Activated naive CD8-positive, alpha-beta T cell treated with anti-CD3 and anti-CD28 coated beads, Interleukin-2, amount 50 U/mL, for 16 hours (primary cell): Measurements from ENCODE around the gene TTC7B.

ENCODE experiments used
- DNase-seq: peaks from one replicate; pipeline ENCODE4 v3.0.0-alpha.2; 2020; ENCODE audit warnings: low read depth, low spot score

Gene TTC7B

DNA sequence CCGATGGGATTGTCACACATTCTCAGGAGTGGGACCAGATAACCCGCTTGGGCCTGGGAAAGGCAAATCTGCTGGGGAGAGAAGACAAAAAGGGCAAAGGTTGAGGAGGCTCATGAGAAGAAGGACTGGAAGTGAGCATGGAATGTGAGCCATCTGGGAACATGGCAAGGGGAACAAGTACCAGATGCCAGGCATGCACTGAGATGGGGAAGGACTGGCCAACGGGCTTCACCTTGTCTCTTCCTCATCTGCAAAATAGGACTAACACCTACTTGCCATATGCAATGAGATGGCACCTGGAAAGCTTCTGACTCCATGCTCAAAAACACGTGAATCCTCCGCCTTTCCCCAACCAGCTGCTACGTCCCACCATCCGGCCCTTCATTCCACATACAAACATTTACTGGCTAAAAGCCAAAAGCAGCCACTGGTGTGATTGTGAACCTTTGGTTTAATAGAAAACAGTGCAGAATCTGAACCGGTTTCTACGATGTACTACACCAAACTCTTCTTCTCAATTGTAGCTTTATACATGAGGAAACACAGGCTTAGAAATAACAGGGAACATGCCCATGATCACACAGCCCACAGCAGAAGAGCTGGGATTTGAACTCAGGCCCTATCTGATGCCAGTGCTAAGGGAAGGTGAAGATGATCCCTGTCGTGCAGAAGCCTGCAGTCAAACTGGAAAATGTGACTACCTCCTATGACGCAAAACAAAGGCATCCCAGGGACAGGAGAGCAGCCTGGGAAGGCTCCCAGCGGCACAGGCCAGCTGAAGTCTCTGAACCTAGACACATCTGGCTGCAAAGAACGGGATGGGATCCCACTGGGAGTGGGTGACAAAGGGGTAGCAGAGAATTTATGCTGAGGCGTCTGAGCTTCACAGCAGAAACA is 112.1 kb downstream of the TTC7B start:
- no peak for DNase-seq

DNA sequence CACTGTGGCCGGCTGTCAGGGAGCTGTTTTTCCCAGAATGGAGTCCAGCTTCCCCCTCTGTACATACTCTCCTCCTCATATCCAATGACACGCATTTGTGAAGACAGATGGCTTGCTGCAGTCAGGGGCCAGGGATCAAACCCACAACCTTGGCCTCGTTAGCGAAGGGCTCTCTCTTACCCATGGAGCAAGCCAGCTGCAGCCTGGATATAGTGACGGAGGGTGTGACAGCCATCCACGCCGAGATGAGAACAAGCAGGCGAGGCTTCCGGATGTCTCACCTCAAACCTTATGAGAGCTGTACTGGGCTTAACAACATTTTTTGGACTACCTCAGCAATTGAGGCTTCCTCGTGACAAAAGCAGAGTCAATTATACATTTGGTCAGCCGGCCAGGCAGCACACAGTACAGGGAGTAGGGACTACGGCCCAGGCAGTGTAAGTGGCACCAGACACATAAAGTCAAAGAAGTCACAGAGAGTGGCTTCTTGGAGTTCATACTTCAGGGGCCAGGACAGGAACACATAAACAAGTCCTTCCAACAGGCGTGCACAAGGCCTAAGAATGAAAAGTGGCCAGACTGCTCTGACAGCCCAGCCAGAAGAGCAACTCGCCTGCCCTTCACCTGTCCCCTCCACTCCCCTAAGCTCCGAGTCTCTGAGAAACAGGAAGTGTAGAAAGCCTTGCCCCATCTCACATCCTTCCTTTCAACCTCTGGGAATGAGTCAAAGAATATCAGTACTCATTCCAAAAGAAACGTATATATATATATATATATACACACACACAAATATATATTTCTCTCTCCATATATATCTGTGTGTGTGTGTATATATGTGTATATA is 115.1 kb downstream of the TTC7B start:
- no peak for DNase-seq

DNA sequence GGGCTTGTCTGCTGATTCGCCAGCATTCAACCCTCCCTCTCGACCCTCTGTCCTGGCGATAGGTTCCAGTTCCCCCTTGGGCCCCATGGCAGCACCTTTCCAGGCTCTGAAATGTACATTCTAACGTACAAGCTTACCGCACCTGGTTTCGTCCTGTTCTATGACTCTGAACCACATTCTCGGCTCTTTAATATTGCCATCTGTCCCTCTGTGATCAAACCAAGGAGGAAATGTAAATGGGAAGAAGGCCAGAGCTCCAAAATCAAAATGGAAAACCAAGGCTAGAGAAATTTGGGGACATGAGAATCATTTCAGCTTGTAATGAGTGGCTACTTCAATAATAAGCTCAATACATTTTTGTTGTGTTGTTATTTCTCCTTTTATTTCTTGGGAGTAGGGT is 117.2 kb downstream of the TTC7B start:
- DNase-seq = no peak

DNA sequence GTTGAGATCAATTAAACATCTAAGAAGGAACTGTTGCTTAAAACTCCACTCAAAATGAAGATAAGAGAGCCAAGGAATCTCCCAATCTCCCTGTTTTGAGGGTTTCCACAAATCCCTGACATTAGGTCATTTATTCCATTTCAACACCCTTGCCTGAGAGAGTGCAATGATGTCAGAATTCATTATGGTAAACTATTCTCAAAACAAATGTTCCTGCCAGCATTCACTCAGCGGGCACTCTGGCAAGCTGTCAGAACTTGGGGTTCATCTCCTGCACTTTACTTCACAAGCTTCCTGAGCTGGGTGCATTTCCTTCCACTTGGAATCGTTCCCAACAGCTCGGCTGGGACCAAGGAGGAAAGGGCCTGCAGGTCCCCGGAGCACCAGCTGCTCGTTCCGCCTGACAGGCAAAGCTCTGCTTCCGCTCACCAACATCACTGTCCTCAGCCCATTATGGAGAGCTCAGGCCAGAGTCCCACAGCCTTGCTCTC is 117.8 kb downstream of the TTC7B start:
- DNase-seq = no peak

DNA sequence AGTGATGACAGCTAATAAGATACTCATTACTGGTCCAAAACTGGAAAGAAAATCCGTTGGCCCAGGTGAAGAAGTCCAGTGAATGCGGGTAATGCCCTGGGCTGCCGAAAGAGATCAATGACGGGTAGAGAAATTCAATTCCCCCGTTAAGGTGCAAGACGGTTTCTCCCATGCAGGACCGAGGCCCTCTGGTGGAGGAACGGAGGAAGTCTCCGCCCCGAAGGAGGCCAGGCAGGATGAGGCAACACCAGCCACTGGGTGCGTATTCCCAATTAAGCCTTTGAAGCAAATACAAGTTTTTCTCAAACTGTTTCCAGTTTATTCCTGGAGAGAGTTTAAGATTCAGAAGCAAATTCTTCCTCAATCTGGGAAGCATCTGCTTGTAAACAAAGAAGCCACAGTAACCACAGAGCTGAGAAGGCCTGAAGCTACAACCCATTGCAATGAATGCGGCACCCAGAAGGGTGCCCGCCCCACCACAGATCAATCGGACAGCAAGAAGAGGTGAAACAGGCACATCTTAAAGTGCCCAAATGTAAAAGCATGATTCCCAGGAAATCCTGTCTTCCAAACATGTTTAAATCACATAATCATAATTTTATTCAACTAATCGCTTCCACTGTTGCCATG is 118.5 kb downstream of the TTC7B start:
- peak; percentile 65 for DNase-seq

DNA sequence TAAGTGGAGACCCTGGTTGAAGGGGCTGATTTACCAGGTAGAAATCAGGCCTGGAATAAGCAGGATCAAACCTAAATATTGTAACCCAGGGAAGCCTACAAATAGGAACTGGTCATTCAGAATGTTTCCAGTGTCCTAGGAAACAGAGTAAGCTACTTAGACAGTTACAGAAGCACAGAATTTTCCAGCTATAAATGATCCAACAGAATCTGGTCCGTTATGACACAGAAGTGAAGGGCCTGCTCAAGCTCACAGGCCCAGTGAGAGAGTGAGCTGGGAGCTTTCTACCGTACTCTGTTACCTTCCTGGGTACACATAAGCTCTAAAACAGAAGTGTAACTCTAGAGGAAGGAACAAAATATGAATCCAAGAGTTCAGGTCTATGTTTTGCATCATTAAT is 119.1 kb downstream of the TTC7B start:
- DNase-seq = no peak

DNA sequence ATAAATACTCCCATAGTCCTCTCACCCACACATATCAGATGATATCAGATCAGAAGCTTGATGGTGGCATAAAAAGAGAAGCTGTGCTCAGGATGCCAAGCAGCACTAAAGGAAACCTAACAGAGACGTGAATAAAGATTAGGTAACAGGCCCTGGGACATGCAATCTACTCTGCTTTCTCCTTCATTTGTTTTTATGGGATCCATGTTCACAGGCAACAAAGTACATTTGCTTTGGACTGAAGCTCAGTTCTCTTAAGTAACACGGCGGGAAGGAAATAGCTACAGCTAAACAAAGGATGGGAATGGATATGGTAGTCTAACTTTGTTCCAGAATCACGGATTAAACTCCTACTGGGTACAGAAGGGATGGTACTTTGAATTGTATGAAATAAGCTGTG is 119.5 kb downstream of the TTC7B start:
- no peak for DNase-seq

DNA sequence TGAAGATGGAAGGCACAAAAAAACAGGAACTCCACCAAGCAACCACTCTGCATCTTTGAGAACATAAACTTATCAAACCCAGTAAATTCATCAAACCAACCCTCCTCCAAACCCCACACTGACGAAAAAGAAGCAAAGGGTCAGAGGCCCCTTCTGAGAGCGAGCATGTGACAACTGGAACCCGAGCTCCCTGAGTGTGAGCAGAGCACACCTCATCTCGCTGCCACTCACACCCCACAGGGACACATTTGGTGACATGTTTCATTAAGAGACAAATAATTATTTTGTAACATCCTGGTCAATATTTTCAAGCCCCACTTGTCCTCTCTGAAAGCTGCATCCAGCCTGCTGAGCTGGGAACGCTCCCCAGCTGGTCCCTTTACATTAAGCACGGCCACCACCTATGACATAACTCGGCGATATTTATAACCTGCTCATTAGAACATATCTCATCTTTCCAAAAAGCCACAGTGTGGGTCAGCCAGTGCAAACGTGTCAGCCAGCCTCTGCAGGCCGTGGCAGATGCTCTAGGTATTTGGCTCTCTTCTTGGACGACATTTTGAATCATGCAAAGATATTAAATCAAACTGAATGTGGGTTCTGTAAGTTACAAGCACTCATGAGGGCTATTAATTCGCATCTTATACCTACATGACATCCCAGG is 120.1 kb downstream of the TTC7B start:
- DNase-seq = no peak

DNA sequence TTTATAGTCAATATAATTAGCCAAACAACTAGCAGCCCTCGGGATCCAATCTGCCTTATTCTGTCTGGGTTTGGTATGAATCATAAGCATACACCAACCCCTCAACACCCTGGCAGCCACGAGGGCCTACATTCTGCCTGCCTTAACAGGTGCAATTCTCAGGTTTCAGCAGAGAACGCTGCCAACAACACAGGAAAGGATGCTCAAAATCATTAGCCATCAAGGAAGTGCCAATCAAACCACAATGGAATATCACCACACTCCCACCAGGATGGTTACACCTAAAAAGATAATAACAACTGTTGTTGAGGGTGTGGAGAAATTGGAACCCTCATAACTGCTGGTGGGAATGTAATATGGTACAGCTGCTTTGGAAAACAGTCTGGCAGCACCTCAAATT is 122.8 kb downstream of the TTC7B start:
- no peak for DNase-seq

DNA sequence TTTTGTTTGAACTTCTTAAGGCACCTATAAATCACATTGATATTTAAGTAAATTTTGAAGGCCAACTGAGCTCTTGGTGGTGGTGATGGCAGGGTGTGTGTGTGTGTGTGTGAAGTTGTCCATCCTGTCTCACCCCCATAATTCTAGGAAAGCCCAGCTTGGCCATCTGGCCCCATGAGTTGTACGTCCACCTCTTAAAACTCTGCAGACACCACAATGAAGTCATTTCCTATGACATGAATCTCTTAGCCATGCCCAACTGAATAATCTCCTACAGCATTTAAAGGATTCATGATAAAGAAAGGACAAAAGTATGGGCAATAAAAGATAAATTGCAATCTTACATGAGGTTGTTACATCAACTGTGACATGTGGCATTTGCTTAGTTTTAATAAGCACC is 123.4 kb downstream of the TTC7B start:
- no peak for DNase-seq

DNA sequence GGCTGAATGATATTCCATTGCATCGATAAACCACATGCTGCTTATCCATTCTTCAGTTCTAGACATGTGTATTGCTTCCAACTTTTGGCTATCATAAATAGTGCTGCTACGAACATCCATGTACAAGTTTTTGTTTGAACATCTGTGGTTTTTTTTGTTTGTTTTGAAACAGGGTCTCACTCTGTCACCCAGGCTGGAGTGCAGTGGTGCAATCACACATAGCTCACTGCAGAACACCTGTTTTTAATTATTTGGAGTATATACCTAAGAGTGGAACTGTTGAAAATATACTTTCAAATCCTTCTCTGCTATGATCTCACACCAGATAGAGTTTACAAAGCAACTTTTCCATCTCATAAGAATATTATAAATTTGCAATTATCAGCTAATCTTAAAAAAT is 124.2 kb downstream of the TTC7B start:
- no peak for DNase-seq

DNA sequence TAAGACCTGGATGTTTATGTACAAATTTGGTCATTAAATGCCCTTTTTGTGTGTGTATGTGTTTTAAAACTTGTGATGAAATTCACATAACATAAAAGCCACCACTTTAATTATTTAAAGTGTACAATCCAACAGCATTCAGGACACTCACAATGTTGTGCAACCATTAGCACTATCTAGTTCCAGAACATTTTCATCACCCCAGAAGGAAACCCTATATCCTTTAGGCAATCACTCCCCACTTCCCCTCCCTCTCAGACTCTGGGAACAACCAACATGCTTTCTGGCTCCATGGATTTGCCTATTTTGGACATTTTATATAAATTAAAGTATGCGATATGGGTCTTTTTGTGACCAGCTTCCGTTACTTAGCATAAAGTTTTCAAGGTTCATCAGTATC is 124.6 kb downstream of the TTC7B start:
- DNase-seq = no peak

DNA sequence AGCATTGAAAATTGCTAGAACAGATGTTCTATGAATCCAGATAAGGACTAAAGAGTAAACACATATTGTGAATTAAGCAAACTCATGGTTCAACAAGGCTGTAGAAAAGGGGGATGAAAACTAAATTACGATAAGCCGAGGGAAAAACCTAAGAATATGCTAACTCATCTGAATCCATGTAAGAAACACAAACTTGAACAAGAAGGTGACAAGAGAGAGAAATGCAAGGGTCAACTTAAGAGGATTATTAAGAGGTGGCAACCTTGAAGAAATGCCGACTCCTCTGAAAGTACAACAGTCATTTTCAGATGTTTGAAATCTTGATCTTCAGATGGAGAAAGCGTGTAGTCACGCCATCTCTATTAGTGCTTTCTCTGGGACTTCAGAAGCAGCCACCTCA is 128.6 kb downstream of the TTC7B start:
- no peak for DNase-seq

DNA sequence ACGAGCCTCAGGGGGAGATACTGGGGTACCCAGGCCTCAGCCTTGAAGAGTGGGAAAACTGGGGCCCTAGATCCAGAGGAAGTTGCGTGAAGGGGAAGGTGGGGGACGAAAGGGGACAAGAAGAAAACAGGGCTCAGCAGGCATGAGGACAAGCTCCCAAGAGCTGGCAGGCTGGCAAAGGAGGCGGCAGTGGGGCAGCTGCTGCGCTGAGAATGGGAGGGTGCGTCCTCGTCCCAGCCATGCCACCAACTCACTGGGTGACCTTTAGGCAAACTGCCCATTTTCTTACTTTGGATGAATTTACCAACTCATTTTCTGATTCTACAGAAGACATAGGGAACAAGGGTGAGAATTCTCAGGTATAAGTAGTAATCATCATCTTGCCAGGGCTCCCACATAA is 133.6 kb downstream of the TTC7B start:
- DNase-seq = no peak

DNA sequence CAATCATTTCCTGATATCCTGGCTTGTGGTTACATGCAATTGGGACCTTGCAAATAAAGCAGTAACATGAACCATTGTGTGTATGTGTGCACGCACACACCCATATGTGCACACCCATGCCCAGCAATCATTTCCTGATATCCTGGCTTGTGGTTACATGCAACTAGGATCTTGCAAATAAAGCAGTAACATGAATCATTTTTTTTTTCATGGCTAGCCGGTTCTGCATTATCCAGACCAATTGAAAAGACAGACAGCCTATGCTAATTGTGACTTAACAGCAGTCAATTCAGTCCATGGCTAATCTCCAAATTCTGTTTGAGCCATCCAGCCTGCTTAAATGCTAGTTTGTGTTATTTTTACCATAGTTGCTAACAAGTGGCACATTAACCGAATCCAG is 134.3 kb downstream of the TTC7B start:
- no peak for DNase-seq

DNA sequence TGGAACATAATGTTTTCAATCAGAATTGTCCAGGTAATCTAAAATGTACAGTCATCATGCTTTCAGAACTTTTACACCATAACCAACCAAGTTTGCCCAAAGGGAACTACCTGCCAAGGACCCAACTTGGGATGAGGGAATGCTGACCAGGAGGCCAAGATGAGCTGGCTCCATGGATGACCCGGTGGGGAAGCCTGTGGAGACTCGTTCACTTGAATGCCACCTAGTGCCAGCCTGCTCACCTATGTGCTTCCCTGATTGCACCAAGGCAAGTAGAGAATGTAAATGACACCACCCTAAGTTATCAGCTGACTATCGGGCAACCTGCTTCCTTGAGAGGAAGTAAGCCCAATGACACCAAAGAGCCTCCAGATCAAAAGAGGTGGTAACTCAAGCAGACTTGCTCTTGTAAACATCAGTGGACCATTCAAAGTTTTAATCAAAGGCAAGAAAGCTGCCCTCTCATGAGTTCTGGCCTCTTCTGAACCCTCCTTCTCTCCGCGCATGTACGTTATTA is 137.3 kb downstream of the TTC7B start:
- no peak for DNase-seq

DNA sequence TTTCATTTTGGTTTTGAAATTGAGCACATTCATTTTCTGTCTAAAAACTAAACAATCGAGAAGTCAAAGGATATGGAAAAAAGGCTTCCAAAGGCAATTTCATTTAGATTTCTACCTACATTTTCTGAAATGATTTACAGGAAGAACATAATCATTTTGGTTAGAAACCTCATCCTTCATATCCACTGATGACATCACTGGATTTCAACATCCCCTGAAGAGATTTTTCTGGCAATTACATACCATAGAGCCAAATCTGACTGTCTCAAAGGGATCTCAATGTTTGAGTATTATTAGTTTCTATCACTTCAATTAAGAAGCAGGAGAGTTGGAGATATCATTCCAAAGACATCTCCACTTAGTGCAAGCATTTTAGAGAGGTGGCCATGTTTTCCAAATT is 137.8 kb downstream of the TTC7B start:
- DNase-seq = no peak

DNA sequence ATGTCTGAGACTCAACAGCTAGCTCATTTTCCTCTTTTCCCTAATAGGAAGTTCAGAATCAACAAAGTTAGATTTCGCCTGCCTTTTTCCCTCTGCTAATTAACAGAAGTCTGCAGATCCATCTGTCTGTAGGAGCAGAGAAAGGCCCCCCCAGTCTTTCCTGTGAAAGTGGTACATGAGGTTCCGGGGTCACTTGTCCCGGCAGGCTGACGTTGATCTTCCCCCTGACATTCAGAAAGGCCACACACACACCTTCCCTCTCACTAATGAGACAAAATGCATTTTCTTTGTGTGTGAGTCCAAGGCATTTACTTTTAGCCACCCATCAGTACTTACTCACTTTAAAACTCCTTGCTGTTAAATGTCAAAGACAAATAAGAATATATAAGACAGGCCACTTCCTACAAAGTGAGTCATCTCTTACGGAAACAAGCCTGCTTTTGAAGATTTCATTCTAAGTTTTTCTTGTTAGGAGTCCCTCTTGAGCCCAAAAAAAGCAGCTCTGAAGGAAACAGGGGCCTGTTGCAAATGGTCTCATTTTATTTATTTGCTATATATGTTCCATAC is 138.7 kb downstream of the TTC7B start:
- no peak for DNase-seq

DNA sequence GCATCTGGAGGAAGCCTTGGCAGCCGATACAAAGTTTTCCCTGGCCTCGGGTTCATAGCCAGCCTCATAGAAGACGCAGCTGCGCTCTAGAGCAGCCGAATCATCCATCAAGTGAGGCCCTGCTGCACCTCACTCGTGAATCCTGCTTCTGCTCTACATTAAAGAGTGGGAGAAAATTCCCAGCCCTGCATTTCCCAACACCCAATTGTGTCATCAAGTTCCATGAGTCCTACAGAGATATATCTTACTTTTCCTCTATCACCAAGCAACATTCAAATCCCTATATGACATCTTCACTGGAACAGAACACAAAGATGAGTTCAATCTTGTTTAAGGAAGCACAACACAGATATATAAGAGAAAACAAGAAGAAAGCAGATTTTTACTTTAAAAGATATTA is 139.3 kb downstream of the TTC7B start:
- no peak for DNase-seq

DNA sequence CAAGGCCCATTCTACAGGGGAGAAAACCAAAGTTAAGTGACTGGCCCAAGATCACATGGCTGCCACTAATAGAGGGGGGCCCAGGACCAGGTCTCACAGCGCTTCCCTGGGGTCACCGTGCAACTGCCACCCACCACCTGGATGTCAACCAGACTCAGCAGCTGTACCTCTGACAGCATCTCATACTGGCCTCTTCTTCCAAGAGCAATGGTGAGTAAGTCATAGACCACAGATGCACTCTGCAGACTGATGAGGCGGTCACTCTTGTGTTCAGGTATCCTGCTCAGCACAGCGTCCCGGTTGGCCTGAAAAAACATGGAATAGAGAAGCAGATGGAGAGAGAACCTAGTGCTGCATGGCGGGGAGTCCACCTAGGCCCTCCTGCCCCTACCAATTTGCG is 139.9 kb downstream of the TTC7B start:
- no peak for DNase-seq

DNA sequence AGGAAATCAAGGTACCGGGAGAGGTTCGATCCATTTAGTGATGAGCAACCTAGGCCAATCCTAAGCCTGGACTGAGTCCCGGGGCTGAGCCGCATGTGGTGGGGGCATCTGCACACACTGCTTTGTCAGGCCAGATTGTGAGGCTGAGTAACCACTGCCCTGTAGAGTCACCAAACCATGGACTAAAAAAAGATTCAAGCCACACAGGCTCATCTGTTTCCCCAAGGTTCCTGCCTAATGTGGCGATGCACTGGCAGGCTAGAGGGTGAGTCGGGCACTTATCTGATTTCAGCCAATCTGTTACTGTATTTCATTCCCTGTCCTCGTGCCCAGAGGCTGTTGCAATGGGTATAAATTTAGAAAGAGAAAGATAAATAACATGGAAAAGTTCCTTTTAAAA is 140.8 kb downstream of the TTC7B start:
- no peak for DNase-seq
